PFSK-1 (cell line): ENCODE measurements around the gene MYO5B.

Experiments used
- FOXP2 ChIP-seq: optimal IDR thresholded peaks from 2 replicates; pipeline ENCODE3; 2011; ENCODE audit warnings: borderline replicate concordance, control low read depth, inconsistent platforms; ENCODE audit not compliant: insufficient read depth; ENCODE audit errors: extremely low read length, extremely low read depth
- POLR2AphosphoS5 ChIP-seq: IDR thresholded peaks from 2 replicates; pipeline ENCODE4 v1.6.1; 2012; ENCODE audit warnings: low read depth, mild to moderate bottlenecking, control low read depth, low read length, moderate library complexity
- SIN3A ChIP-seq: IDR thresholded peaks from 2 replicates; pipeline ENCODE4 v1.6.1; 2012; ENCODE audit warnings: mild to moderate bottlenecking, low read length, moderate library complexity, borderline replicate concordance; ENCODE audit not compliant: insufficient read depth
- TAF1 ChIP-seq: IDR thresholded peaks from 2 replicates; pipeline ENCODE4 v1.6.1; 2012; ENCODE audit warnings: low read length, control low read depth, borderline replicate concordance; ENCODE audit not compliant: insufficient read depth
- TF ChIP-seq, protein P1 (sequence below), 2 experiments: IDR thresholded peaks; 2 replicates each; pipeline versions ENCODE4 v1.6.1 to v1.8.0; 2011 to 2012; ENCODE audit warnings: low read depth in 2 of 2, low read length in 2 of 2, control low read depth in 1 of 2, inconsistent platforms in 1 of 2, mild to moderate bottlenecking in 1 of 2, moderate library complexity in 1 of 2; ENCODE audit not compliant: insufficient read depth in 1 of 2

MYO5B gene

DNA sequence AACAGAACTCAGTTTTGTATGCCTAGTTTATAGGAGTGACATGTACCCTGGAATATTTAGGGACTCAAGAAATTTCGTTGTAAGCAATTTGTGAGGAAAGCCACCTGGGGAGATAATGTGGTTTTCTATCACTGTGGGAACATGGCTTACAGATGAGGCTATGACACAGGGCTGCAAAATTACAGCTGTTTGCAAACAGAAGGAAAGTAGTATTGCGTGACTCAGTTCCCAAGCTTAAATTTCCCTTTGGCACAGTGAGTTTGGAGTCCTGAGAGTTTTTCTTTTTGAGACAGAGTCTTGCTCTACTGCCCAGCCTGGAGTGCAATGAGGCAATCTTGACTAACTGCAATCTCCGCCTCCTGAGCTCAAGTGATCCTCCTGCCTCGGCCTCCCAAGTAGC, 149.8 kb downstream of the MYO5B start:
- TF ChIP-seq TAF1 (no peak), POLR2AphosphoS5 (no peak), SIN3A (no peak), FOXP2 (no peak)
- TF ChIP-seq, protein P1, sequence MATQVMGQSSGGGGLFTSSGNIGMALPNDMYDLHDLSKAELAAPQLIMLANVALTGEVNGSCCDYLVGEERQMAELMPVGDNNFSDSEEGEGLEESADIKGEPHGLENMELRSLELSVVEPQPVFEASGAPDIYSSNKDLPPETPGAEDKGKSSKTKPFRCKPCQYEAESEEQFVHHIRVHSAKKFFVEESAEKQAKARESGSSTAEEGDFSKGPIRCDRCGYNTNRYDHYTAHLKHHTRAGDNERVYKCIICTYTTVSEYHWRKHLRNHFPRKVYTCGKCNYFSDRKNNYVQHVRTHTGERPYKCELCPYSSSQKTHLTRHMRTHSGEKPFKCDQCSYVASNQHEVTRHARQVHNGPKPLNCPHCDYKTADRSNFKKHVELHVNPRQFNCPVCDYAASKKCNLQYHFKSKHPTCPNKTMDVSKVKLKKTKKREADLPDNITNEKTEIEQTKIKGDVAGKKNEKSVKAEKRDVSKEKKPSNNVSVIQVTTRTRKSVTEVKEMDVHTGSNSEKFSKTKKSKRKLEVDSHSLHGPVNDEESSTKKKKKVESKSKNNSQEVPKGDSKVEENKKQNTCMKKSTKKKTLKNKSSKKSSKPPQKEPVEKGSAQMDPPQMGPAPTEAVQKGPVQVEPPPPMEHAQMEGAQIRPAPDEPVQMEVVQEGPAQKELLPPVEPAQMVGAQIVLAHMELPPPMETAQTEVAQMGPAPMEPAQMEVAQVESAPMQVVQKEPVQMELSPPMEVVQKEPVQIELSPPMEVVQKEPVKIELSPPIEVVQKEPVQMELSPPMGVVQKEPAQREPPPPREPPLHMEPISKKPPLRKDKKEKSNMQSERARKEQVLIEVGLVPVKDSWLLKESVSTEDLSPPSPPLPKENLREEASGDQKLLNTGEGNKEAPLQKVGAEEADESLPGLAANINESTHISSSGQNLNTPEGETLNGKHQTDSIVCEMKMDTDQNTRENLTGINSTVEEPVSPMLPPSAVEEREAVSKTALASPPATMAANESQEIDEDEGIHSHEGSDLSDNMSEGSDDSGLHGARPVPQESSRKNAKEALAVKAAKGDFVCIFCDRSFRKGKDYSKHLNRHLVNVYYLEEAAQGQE (IDR thresholded peaks at IDR 0.05; ENCODE audit: insufficient read depth in 1 of 2, low read depth in 2 of 2, low read length in 2 of 2), result no peak

DNA sequence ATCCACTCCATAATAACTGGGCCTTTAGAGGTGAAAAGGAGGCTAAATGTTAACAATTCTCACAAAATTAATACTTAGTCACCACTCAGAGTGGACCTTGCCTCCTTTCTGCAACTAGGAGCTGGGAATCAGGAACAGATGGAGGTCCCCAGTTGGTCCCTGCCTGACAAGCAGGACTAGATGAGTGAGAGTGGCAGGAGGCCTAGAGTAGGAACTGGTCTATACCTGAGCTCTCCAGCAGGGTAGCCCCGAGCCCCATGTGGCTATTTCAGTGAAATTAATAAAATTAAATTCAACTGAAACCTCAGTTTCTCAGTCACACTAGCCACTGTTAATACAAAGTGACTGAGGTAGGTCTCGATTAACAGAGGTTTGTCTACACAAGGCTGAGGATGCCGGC, 150.5 kb downstream of the MYO5B start:
- TF ChIP-seq SIN3A (no peak), FOXP2 (no peak), TAF1 (no peak), POLR2AphosphoS5 (no peak)
- TF ChIP-seq, protein P1 (IDR thresholded peaks at IDR 0.05; ENCODE audit: insufficient read depth in 1 of 2, low read depth in 2 of 2, low read length in 2 of 2), result no peak

DNA sequence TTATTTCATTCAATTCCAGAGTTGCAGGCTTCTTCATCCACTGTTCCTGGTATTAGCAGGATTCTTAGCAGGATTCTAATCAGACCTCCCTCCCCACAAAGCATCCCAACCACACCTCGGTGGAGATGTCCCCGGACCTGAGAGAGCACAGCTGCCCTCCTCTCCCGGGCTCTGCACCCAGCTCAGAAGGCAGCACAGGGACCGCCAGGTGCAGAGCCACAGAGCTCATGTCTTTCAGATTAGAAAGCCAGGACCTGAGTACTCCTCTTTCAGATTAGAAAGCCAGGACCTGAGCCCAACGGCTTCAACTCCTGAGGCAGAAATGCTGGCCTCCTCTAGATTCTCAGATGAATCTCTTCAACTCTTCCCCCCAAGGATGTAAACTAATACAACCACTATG, 152.3 kb downstream of the MYO5B start:
- TF ChIP-seq, protein P1 (IDR thresholded peaks at IDR 0.05; ENCODE audit: insufficient read depth in 1 of 2, low read depth in 2 of 2, low read length in 2 of 2), result no peak
- TF ChIP-seq TAF1 (no peak), SIN3A (no peak), POLR2AphosphoS5 (no peak), FOXP2 (no peak)

DNA sequence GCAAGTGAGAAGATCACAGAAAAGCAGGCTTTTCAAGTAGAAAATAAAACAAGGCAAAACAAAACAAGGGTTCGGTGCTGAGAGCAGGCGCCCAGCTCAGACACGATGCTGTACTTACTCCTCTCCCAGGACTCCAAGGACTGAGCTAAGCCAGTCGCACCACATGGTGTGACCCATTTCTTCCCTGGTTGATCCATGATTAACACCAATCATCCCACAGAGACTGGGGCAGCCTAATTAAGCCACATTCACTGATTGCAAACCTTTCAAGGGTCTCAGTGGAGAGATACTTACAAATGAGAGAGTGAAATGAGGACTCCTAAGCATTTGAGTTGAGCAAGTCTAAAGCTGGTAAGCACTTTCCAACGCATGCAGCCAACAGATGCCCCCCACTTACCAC, 155.2 kb downstream of the MYO5B start:
- TF ChIP-seq TAF1, result no peak

DNA sequence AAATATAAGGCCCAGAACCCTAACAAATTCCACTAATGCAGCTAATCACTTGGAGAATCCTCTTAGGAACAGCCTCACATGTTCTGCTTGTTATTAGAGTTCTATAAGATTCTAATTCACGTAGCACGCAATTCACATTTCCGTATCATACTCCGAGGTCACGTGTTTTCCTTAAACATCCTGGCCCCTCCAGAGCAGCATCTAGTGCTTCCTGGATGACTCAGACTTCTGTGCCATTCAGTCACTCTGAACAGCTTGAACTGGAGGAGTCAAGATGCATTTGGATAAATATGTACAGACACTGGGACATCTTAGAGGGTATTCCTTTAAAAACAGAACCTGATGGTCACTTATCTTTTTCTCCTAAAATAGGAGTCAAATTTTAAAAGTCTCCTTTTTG, 156.5 kb downstream of the MYO5B start:
- peak; percentile 66; the same call in 1 of the 2 replicates for TF ChIP-seq POLR2AphosphoS5
- TF ChIP-seq TAF1, result peak; percentile 60; the same call in 1 of the 2 replicates
- TF ChIP-seq FOXP2, result no peak

DNA sequence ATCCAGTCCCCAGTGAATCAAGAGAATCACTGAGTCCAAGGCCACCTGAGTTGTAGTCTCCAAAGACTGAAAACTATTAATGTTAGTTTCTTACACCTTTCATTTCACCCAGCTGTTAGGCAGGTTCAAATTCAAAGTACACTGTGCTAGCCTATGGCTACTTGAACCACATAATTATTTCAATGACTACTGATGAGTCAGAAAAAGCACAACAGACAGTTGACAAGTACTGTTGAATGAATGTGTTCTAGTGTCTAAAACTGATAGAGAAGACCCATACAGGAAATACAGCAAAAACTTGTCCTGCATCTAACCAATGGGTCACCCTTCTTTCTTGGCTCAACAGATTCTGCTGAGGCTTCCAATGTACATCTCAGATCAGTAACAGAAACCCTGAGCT, 160.9 kb downstream of the MYO5B start:
- TF ChIP-seq SIN3A (no peak), TAF1 (no peak), POLR2AphosphoS5 (no peak), FOXP2 (no peak)
- TF ChIP-seq, protein P1 (IDR thresholded peaks at IDR 0.05; ENCODE audit: insufficient read depth in 1 of 2, low read depth in 2 of 2, low read length in 2 of 2), result no peak
